ENCODE results near the gene RIC8A.

DNA sequence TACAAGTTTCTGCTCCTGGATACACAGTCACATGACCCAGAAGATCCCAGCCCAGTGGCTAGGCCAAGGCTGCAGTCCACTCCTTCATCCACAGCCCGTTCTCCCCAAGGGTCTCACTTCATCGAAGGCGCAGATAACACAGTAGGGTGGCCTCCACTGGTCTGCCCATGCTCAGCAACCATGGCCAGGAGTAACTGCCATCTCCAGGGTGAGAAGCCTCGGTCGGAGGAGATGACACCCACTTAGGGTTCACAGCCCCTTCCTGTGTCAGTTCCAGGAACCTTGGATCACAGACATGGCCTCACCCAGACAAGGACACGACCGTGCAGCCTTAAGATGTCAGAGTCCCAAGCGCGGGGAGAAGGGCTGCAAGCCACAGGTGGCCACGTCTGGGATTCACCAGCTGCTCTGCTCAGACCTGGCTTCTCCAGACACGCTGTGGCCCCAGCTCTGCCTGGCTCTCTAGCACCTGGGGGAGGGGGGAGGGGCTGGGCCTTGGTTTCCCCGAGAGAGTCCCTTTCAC is 2.9 kb upstream of the RIC8A start:
- TF ChIP-seq, protein P1, sequence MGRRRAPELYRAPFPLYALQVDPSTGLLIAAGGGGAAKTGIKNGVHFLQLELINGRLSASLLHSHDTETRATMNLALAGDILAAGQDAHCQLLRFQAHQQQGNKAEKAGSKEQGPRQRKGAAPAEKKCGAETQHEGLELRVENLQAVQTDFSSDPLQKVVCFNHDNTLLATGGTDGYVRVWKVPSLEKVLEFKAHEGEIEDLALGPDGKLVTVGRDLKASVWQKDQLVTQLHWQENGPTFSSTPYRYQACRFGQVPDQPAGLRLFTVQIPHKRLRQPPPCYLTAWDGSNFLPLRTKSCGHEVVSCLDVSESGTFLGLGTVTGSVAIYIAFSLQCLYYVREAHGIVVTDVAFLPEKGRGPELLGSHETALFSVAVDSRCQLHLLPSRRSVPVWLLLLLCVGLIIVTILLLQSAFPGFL (CRISPR knock-in tag; IDR thresholded peaks at IDR 0.05) = 0 out of 2 replicates have a peak, but pooled peaks have one; percentile 25
- no peak for TF ChIP-seq CREM (IDR thresholded peaks at IDR 0.05; ENCODE audit: low read depth)
- TF ChIP-seq HDAC6 (IDR thresholded peaks at IDR 0.05; ENCODE audit: low read depth, low read length) = no peak
- TF ChIP-seq NR1H2 (CRISPR knock-in tag; IDR thresholded peaks at IDR 0.05) = no peak
- TF ChIP-seq POLR2AphosphoS2 (IDR thresholded peaks at IDR 0.05; ENCODE audit: low read length) = no peak; the same call in 1 of the 2 replicates
- TF ChIP-seq BACH1 (tag; IDR thresholded peaks at IDR 0.05) = no peak
- TF ChIP-seq, protein P2, sequence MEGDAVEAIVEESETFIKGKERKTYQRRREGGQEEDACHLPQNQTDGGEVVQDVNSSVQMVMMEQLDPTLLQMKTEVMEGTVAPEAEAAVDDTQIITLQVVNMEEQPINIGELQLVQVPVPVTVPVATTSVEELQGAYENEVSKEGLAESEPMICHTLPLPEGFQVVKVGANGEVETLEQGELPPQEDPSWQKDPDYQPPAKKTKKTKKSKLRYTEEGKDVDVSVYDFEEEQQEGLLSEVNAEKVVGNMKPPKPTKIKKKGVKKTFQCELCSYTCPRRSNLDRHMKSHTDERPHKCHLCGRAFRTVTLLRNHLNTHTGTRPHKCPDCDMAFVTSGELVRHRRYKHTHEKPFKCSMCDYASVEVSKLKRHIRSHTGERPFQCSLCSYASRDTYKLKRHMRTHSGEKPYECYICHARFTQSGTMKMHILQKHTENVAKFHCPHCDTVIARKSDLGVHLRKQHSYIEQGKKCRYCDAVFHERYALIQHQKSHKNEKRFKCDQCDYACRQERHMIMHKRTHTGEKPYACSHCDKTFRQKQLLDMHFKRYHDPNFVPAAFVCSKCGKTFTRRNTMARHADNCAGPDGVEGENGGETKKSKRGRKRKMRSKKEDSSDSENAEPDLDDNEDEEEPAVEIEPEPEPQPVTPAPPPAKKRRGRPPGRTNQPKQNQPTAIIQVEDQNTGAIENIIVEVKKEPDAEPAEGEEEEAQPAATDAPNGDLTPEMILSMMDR (IDR thresholded peaks at IDR 0.05 in 2 of 3, conservative IDR thresholded peaks at IDR 0.05 in 1 of 3; ENCODE audit: insufficient read depth in 2 of 3, low read depth in 1 of 3, low read length in 3 of 3) = no peak
- TF ChIP-seq NONO (IDR thresholded peaks at IDR 0.05; ENCODE audit: low read depth in 2 of 2, low read length in 1 of 2) = no peak
- TF ChIP-seq, protein P3, sequence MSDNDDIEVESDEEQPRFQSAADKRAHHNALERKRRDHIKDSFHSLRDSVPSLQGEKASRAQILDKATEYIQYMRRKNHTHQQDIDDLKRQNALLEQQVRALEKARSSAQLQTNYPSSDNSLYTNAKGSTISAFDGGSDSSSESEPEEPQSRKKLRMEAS (CRISPR knock-in tag; IDR thresholded peaks at IDR 0.05) = no peak
- TF ChIP-seq, protein P4, sequence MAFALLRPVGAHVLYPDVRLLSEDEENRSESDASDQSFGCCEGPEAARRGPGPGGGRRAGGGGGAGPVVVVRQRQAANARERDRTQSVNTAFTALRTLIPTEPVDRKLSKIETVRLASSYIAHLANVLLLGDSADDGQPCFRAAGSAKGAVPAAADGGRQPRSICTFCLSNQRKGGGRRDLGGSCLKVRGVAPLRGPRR (CRISPR knock-in tag; IDR thresholded peaks at IDR 0.05) = no peak
- TF ChIP-seq, protein P5, sequence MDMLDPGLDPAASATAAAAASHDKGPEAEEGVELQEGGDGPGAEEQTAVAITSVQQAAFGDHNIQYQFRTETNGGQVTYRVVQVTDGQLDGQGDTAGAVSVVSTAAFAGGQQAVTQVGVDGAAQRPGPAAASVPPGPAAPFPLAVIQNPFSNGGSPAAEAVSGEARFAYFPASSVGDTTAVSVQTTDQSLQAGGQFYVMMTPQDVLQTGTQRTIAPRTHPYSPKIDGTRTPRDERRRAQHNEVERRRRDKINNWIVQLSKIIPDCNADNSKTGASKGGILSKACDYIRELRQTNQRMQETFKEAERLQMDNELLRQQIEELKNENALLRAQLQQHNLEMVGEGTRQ (CRISPR knock-in tag; IDR thresholded peaks at IDR 0.05) = no peak
- TF ChIP-seq, protein P6, sequence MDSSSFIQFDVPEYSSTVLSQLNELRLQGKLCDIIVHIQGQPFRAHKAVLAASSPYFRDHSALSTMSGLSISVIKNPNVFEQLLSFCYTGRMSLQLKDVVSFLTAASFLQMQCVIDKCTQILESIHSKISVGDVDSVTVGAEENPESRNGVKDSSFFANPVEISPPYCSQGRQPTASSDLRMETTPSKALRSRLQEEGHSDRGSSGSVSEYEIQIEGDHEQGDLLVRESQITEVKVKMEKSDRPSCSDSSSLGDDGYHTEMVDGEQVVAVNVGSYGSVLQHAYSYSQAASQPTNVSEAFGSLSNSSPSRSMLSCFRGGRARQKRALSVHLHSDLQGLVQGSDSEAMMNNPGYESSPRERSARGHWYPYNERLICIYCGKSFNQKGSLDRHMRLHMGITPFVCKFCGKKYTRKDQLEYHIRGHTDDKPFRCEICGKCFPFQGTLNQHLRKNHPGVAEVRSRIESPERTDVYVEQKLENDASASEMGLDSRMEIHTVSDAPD (CRISPR knock-in tag; IDR thresholded peaks at IDR 0.05) = no peak
- TF ChIP-seq ZBED1 (IDR thresholded peaks at IDR 0.05) = no peak
- TF ChIP-seq, protein P7, sequence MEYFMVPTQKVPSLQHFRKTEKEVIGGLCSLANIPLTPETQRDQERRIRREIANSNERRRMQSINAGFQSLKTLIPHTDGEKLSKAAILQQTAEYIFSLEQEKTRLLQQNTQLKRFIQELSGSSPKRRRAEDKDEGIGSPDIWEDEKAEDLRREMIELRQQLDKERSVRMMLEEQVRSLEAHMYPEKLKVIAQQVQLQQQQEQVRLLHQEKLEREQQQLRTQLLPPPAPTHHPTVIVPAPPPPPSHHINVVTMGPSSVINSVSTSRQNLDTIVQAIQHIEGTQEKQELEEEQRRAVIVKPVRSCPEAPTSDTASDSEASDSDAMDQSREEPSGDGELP (CRISPR knock-in tag; IDR thresholded peaks at IDR 0.05; ENCODE audit: borderline replicate concordance) = no peak
